SJCRH30 (cell line): Measurements from ENCODE around the gene GGCX. TPM values are rescaled to one million over a fixed set of nuclear protein-coding genes. Genes with fewer than 3 reads are reported as not detected.
"Not testable (repeated sequence)": the region's sequence is repeated elsewhere in the genome, so short reads cannot be mapped to it uniquely, and the experiment has no call there.

Experiments used
- DNase-seq, 2 experiments: peaks; one replicate each; pipeline ENCODE4 v3.0.0-alpha.2; 2015 to 2020
- H3K27ac ChIP-seq: fragments of 250-450 bp; sonication (Bioruptor Pico); 2 replicates; pipeline ENCODE4 v1.5.1; 2020; ENCODE audit warnings: mild to moderate bottlenecking, moderate library complexity
- H3K27me3 ChIP-seq: fragments of 250-450 bp; sonication (Bioruptor Pico); 2 replicates; pipeline ENCODE4 v1.5.1; 2020; ENCODE audit warnings: mild to moderate bottlenecking, moderate library complexity
- H3K36me3 ChIP-seq: fragments of 250-450 bp; sonication (Bioruptor Pico); 2 replicates; pipeline ENCODE4 v1.5.1; 2020; ENCODE audit warnings: mild to moderate bottlenecking, moderate library complexity
- H3K4me1 ChIP-seq: fragments of 250-450 bp; sonication (Bioruptor Pico); 2 replicates; pipeline ENCODE4 v1.5.1; 2020; ENCODE audit warnings: mild to moderate bottlenecking, moderate library complexity
- H3K4me3 ChIP-seq: fragments of 250-450 bp; sonication (Bioruptor Pico); 2 replicates; pipeline ENCODE4 v1.5.1; 2020; ENCODE audit warnings: mild to moderate bottlenecking, moderate library complexity
- H3K9me3 ChIP-seq: fragments of 250-450 bp; sonication (Bioruptor Pico); replicated peaks from 2 replicates; pipeline ENCODE4 v1.5.1; 2020; ENCODE audit warnings: mild to moderate bottlenecking, moderate library complexity
- total RNA-seq: library from RNA; depleted of rRNA; stranded (reverse); fragments of >200 nt; shearing (Covaris generic); gene quantifications from 2 replicates; pipeline ENCODE4 v1.2.3, GENCODE V29; 2014

The GGCX gene
- total RNA-seq, 1 experiment from 2014 or later = 37.0 TPM

DNA sequence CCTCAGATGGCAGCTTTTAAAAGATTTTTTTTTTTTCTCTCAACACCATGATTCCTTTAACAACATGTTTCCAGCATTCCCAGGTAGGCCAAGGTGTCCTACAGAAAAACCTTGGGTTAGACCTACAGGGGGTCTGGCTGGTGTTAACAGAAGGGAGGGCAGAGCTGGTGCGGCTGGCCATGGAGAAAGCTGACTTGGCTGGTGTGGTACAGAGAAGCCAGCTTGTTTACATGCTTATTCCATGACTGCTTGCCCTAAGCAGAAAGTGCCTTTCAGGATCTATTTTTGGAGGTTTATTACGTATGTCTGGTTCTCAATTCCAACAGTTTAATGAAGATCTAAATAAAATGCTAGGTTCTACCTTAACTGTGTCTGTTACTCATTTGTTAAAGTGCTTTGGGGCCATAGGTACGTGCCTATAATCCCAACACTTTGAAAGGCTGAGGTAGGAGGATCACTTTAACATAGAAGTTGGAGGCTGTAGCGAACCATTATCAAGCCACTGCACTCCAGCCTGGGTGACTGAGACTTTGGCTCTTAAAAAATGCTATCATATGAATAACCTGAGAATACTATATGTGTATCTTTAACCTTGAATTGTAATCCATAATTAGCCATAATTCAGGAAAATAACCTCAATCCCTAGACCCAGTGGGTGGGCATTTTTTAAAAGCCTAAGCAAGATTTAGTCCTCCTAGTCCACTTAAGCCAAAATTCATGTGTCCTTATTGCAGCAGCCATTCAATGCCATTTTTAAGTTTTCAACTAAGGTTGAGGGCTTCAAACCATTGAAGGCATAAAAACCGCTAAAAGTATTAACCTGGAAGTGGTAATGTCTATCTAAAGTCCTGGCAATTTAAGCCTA, 16.1 kb downstream of the GGCX start:
- H3K27me3 ChIP-seq, H3K9me3 ChIP-seq, H3K4me3 ChIP-seq, H3K27ac ChIP-seq, DNase-seq: not testable (repeated sequence)
- H3K4me1 ChIP-seq = peaks cover 26% of the 10 kb centered on the region
- H3K36me3 ChIP-seq = peaks cover 86% of the 10 kb centered on the region

DNA sequence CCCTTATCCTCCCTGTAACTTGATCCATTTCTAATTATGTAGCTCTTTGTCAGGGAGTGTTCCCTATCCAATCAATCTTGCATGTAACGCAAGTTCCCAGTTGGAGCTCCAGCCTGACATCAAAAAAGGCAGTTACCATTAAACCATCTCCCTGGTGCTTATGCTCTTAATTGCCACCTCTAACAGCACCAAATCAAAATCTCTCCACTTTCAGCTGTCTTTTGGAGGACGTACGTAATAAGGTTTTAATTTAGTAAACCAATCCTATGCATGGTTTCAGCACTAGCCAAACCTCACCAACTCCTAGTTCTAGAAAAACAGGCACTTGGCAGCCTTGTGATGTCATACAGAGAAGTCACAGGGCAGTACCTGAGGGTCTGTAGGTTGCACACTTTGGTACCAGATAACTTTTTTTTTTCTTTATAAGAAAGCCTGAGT, 17.0 kb downstream of the GGCX start:
- Histone ChIP-seq H3K4me1 (peaks cover 17% of the 10 kb centered on the region), H3K36me3 (peaks cover 92% of the 10 kb centered on the region)
- H3K27ac ChIP-seq, DNase-seq, H3K9me3 ChIP-seq, H3K27me3 ChIP-seq, H3K4me3 ChIP-seq: not testable (repeated sequence)

GRCh38 chr2:85542777-85543176, 18.5 kb downstream of the GGCX start:
- Histone ChIP-seq H3K4me3 (no peak overlapping the region), H3K27ac (no peak overlapping the region), H3K4me1 (peaks cover 12% of the 10 kb centered on the region; the same call in 1 of the 2 replicates), H3K9me3 (no peaks in the 10 kb centered on the region), H3K27me3 (peaks cover 6% of the 10 kb centered on the region), H3K36me3 (peaks cover 82% of the 10 kb centered on the region)
- no peak for DNase-seq

DNA sequence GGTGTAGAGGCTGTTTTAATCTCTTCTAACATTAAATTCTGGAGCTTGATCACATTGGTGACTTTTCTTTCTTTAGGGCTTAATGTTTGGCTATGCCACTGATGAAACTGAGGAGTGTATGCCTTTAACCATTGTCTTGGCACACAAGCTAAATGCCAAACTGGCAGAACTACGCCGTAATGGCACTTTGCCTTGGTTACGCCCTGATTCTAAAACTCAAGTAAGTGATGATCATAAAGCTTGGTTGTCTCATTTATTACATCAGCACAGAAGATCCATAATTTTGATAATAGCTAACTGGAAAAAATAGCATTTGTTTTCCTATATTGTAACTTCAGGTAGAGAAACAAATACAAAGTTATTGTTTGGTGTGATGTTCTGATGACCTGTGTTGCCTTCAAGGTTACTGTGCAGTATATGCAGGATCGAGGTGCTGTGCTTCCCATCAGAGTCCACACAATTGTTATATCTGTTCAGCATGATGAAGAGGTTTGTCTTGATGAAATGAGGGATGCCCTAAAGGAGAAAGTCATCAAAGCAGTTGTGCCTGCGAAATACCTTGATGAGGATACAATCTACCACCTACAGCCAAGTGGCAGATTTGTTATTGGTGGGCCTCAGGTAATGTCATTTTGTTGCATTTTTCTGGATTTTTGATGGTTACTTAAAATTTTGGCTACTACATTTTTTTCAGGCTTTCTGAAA, 19.4 kb downstream of the GGCX start:
- no peak for DNase-seq
- H3K27me3 ChIP-seq = peaks cover 6% of the 10 kb centered on the region
- peaks cover 73% of the 10 kb centered on the region for H3K36me3 ChIP-seq
- H3K4me1 ChIP-seq = peaks cover 19% of the 10 kb centered on the region
- H3K4me3 ChIP-seq = peak overlapping the region; percentile 97
- no peaks in the 10 kb centered on the region for H3K9me3 ChIP-seq
- H3K27ac ChIP-seq = no peak overlapping the region

DNA sequence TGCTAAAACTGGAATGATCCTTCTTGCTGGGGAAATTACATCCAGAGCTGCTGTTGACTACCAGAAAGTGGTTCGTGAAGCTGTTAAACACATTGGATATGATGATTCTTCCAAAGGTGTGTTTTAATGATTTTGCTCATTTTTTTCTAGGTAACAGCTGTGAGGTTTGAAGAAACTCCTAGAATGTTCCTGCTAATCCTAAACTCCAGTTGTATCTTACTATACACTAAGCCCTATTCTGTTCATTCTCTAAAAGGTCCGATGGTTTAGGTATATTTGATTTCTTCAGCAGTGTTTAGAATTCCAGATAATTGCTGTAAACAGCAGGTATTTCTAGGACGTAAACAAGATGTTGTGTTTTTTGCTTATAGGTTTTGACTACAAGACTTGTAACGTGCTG, 20.0 kb downstream of the GGCX start:
- Histone ChIP-seq H3K4me3 (peak overlapping the region; percentile 97), H3K4me1 (peaks cover 21% of the 10 kb centered on the region), H3K27ac (no peak overlapping the region), H3K9me3 (no peaks in the 10 kb centered on the region), H3K36me3 (peaks cover 67% of the 10 kb centered on the region), H3K27me3 (peaks cover under 1% of the 10 kb centered on the region; the same call in 1 of the 2 replicates)
- DNase-seq = no peak

GRCh38 chr2:85540133-85540648, 21.1 kb downstream of the GGCX start:
- H3K36me3 ChIP-seq = peaks cover 56% of the 10 kb centered on the region
- peak overlapping the region; percentile 97 for H3K4me3 ChIP-seq
- no peaks in the 10 kb centered on the region for H3K9me3 ChIP-seq
- no peak for DNase-seq
- H3K27me3 ChIP-seq = no peaks in the 10 kb centered on the region
- H3K4me1 ChIP-seq = peaks cover 21% of the 10 kb centered on the region
- H3K27ac ChIP-seq = peak overlapping the region; percentile 98

- H3K27me3 ChIP-seq = no peaks in the 10 kb centered on the region
- H3K4me3 ChIP-seq = peak overlapping the region; percentile 97
- peaks cover 51% of the 10 kb centered on the region for H3K36me3 ChIP-seq
- H3K27ac ChIP-seq = peak overlapping the region; percentile 98
- peak; percentile 67 to 69 for DNase-seq
- H3K9me3 ChIP-seq = no peaks in the 10 kb centered on the region
- peaks cover 21% of the 10 kb centered on the region for H3K4me1 ChIP-seq
Observed at GRCh38 chr2:85539361-85540132, 21.7 kb downstream of the GGCX start.

DNA sequence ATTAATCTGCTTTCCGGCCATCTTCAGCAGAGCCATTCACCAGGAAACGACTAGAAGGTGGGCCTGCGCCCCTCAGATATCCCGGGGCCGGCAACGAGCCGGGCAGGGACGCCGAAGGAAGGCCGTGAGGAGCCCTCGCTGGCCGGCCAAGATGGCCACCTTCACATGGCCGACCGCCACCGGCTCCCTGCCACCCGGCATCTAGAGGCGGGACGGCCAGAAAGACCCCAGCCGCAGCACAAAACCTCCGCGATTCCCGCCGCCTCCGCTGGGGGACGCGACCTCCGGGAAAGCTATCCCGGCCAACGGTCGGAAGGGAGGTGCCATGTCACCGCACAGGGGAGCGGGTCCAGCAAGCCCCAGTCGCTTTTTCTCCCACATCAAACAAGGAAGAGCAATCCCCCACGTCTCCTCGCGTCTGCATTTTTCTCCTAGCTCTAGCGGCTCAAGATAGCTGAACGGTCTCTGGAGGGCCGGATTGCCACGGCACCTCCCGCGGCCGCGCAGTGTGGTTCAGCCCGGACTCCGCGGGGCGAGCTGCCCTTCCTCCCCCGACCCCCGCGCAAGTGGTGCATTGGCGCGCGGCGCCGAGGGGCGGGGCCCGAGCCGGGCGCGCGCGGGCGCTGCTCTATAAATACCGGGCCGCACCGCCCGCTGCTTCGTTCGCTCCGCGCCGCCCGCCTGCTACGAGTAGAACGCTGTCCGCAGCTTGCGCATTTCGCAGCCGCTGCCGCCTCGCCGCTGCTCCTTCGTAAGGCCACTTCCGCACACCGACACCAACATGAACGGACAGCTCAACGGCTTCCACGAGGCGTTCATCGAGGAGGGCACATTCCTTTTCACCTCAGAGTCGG, 22.6 kb downstream of the GGCX start, which contains the start of gene MAT2A:
TSS of gene MAT2A (plus strand) at position 662 of the 854 bp plus-strand sequence. CDS start at position 782, 120 bp downstream.
- Histone ChIP-seq H3K4me1 (peaks cover 21% of the 10 kb centered on the region), H3K27ac (peak within 1 kb of the TSS; percentile 98), H3K27me3 (no peaks in the 10 kb centered on the region), H3K4me3 (peak within 1 kb of the TSS; percentile 97), H3K36me3 (peaks cover 43% of the 10 kb centered on the region), H3K9me3 (no peaks in the 10 kb centered on the region)
- DNase-seq = peak; percentile 98

DNA sequence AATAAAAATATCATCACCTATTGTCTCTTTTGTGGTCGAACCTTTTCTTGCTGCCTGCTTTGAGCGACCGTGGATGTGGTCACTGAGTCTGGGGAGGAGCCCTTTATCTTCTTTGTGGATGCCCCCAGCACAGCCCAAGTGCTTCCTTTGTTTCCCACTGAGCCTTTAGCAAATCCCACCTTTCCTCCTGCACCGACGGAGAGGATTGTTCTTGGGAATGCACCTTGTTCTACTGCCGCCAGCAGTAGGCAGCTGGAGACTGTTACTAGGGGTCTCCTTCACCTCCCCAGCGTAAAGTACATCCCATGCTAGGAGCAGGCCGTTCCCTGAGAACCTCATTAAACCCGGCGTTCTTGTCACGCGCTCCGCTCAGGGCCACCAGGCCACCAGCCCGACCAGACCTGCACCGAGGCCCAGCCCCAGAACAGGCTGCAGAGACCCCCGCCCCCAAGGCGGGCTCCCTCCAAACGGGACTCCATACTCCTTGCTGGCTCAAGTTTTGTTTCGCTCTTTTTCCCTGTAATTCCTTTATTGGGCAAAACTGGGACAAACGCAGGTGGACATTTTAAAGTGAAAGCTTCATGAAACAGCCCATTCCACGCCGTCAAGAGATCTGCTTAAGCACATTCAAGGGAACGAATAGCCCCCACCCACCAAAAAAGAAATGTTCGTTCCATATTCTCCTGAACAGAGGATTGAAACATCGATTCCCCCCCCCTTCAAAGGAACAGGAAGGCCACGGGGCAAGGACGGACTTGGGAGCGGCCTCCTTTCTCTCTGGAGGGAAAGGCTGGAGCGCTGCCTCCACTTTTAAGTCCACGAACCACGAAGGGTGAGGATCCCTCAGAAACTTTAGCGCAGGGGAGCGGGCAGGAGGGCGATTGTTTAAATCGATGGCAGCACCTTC, 23.4 kb downstream of the GGCX start:
- H3K9me3 ChIP-seq = no peaks in the 10 kb centered on the region
- H3K4me3 ChIP-seq = peak overlapping the region; percentile 97
- peak overlapping the region; percentile 98 for H3K27ac ChIP-seq
- H3K4me1 ChIP-seq = peaks cover 21% of the 10 kb centered on the region
- H3K27me3 ChIP-seq = no peaks in the 10 kb centered on the region
- H3K36me3 ChIP-seq = peaks cover 34% of the 10 kb centered on the region
- DNase-seq = peak; percentile 75 to 80

DNA sequence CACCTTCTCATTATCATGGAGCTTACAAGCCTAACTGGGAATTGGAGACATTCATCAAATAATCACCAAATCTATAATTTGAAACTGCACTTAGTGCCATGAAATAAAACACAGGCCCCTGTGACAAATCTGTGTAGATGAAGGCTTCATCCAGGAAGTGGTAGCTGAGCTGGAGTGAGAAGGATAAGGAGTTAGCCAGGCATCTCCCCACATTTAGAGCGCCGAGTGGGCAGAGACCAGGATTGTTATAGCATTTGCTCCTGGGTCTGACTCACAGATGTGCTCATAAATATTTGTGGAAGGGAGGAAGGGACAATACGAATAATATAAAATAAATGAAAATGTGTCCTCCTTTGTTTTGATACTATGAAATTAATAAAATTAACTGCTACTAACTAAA, 24.8 kb downstream of the GGCX start:
- Histone ChIP-seq H3K27me3 (no peaks in the 10 kb centered on the region), H3K27ac (no peak overlapping the region), H3K36me3 (peaks cover 20% of the 10 kb centered on the region), H3K9me3 (no peaks in the 10 kb centered on the region), H3K4me1 (peaks cover 12% of the 10 kb centered on the region), H3K4me3 (no peak overlapping the region)
- DNase-seq = peak in 1 of 2 experiments; percentile 35

- Histone ChIP-seq H3K4me3 (no peak overlapping the region), H3K27me3 (no peaks in the 10 kb centered on the region), H3K27ac (no peak overlapping the region), H3K36me3 (peaks cover 4% of the 10 kb centered on the region), H3K4me1 (peaks cover 9% of the 10 kb centered on the region), H3K9me3 (peaks cover 4% of the 10 kb centered on the region)
- DNase-seq = no peak
Observed at GRCh38 chr2:85534881-85535280, 26.4 kb downstream of the GGCX start.

- H3K4me3 ChIP-seq = no peak overlapping the region
- no peaks in the 10 kb centered on the region for H3K27me3 ChIP-seq
- H3K9me3 ChIP-seq = peaks cover 6% of the 10 kb centered on the region
- H3K4me1 ChIP-seq = peaks cover 9% of the 10 kb centered on the region
- no peak for DNase-seq
- no peaks in the 10 kb centered on the region for H3K36me3 ChIP-seq
- no peak overlapping the region for H3K27ac ChIP-seq
Observed at GRCh38 chr2:85534099-85534498, 27.2 kb downstream of the GGCX start.

GRCh38 chr2:85531589-85531988, 29.7 kb downstream of the GGCX start:
- Histone ChIP-seq H3K4me1 (no peaks in the 10 kb centered on the region; the same call in 1 of the 2 replicates), H3K27me3 (no peaks in the 10 kb centered on the region), H3K36me3 (no peaks in the 10 kb centered on the region), H3K9me3 (peaks cover 6% of the 10 kb centered on the region), H3K4me3 (no peak overlapping the region), H3K27ac (no peak overlapping the region)
- DNase-seq = no peak
